HG03159 (cell line): ENCODE measurements around the gene SERPINB10.
"Not testable (repeated sequence)": the region's sequence is repeated elsewhere in the genome, so short reads cannot be mapped to it uniquely, and the experiment has no call there.

Experiments
- ATAC-seq: cut with Tn5 transposase; IDR thresholded peaks from one replicate; pipeline ENCODE4 v1.9.1; 2021; ENCODE audit warnings: mild to moderate bottlenecking, moderate library complexity; ENCODE audit not compliant: unreplicated experiment

Gene SERPINB10

DNA sequence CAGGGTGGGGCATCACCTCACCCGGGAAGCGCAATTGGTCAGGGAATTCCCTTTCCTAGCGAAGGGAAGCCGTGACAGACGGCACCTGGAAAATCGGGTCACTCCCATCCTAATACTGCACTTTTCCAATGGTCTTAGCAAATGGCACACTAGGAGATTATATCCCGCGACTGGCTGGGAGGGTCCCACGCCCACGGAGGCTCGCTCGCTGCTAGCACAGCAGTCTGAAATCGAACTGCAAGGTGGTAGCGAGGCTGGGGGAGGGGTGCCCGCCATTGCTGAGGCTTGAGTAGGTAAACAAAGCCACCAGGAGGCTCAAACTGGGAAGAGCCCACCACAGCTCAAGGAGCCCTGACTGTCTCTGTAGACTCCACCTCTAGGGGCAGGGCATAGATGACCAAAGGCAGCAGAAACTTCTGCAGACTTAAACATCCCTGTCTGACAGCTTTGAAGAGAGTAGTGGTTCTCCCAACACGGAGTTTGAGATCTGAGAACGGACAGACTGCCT, 32.8 kb downstream of the SERPINB10 start:
- ATAC-seq, result not testable (repeated sequence)

DNA sequence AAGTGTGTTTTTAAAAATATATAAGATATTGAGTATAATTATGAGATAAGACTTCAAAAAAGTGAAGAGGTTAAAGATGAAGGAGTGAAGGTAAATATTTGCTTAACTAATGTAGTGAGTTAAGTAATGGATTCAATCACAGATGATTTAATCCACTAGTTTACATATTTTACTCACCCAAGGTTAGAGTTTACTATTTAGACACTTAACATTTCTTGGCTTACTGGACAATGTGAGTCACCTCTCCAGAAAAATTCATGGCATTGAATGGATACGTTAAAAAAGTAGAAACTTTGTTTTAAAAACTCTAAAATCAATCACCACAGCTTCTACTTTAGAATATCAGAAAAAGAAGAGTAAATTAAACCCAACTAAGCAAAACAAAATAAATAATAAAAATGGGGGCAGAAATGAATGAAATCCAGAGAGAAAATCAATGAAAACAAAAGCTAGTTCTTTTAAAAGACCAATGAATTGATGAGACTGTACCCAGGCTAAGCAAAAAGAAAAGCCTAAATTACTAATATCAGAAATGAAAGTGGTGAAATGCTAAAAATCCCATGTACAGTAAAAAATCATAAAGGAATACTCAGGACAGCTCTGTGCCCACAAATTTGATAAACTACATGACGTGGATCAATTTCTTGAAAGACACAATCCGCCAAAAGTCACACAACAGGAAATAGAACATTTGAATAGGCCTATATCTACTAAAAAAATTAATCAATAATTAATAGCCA, 39.5 kb downstream of the SERPINB10 start:
- no peak for ATAC-seq

DNA sequence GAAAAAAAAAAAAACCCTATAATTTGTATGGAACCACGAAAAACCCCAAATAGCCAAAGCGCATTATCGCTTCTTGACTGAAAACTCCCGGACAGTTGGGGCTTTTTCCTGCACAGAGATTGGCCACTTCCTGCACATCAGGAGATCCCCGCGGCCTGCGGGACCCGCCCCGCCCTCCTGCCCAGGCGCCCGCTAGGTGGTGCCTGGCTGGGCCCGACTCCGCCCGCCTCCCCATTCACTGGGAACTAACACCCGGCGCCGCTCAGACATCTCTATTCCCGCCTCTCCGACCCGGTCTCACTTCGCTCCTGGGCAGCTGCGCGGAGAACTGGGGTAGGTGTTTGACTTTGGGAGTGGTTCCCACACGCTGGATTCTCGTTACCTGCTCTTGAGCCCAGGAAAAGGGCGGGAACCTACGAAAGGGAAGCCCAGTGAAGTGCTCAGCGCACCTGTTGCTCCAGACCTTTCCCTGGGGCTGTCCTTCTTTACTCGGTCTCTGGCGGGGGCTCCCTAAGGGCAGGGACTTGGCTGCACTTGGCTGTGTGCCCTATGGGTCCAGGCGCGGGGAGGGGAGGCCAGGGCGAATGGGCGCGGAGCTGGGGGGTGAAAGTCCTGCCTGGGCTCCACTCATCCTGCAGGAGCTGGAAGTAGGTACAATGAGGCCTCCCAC, 41.4 kb downstream of the SERPINB10 start, which contains the start of gene HMSD:
HMSD (plus strand) TSS at position 234 of the 670 bp plus-strand sequence. CDS start 4,155 bp downstream, outside the sequence.
- peak; percentile 89 for ATAC-seq

DNA sequence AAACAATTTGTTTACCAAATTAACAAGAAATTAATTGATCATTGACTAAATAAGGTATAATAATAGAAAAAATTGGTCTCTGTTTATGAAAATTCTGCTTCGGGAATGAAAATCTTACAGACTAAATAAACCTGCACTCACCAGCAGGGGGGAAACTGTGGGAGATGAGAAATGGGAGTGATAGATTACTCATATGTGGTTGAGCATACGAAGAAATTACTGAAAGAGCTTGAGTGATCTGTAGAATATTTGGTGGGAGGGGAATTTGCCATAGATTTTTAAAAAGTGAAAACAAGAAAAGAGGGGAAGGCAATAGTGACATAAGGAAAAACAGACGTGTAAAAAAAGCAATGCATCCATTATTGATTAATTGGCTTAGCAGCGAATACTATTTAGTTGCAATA, 43.5 kb downstream of the SERPINB10 start:
- ATAC-seq, result peak; percentile 49

DNA sequence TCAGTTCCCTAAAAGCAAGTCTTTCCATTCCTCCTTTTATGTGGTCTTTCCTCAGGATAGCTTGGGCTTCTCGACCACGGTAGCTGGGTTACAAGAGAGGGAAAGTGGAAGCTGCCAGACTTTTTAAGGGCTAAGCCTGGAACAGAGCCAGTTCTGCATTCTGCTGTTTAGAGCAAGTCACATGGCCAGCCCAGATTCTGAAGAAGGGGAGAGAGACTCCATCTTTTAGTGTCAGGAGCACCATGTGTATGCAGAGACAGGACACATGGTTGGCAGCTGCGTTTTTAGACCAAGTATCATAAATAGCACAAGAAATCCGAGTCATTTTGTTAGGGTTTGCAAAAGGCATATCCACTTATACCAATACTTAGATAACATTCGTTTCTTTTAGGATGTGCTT, 46.1 kb downstream of the SERPINB10 start:
- no peak for ATAC-seq

GRCh38 chr18:63956755-63957154, 49.0 kb downstream of the SERPINB10 start:
- no peak for ATAC-seq

GRCh38 chr18:63960891-63961290, 53.1 kb downstream of the SERPINB10 start:
- ATAC-seq, result no peak

DNA sequence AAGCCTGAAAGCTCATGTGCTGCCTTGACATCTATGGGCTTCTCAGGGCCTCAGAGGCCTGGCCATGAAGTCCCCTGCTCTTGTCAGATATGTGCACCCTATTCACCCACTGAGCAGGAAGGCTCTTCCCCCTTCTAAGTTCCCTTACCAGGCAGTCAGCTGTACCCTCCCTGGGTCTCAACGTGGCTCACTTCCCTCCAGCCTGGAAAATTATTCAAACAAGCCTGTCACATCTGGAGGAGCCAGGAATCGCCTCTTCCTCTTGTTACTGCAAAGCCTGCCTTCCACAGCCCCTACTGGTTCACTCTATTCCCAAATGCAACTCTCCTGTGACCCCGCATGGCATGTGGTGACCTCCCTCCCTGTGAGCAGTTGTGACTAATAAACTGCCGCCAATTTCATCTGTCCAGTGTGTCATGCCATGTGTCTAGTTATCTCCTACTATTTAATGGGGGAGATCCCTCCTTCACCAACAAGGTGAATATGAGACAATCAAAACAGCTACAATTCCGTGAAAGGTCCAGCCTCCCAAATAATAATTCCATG, 53.8 kb downstream of the SERPINB10 start:
- ATAC-seq, result no peak

DNA sequence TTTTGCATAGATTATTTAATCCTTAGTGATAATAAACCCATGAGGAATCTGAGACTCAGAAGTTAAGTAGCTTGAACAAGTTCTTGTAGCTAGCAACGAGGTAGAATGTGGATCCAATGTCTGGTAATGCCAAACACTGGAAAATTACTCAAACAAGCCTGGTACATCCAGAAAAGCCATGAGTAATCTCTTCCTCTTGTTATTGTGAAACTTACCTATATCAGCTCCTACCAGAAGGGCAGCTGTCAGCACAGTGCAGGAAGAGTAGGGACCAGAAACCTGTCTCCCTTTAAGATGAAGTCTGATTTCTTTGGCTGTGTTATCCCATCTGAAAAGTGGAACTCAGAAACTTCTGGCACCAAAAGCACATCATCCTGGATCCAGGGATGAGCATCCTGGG, 54.4 kb downstream of the SERPINB10 start:
- ATAC-seq, result no peak

GRCh38 chr18:63963615-63964256, 56.0 kb downstream of the SERPINB10 start:
- ATAC-seq, result peak; percentile 88

DNA sequence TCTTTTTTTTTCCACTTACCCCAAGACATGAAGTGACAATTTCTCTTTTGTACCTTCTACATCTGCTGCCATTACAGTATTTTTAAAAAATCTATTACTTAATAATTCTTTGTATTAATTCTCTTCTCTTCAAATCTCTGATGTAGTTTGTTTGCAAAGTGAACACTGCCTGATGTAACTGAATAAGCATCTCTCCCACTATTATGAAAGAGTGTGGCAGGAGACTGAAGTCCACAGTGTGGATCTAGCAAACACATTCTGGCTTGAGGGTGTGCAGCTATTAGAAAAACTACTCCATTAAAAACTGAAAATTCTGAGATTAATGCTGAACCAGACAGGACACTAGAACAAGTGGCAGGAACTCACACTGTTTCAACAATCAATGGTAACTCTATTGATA, 57.1 kb downstream of the SERPINB10 start:
- no peak for ATAC-seq

DNA sequence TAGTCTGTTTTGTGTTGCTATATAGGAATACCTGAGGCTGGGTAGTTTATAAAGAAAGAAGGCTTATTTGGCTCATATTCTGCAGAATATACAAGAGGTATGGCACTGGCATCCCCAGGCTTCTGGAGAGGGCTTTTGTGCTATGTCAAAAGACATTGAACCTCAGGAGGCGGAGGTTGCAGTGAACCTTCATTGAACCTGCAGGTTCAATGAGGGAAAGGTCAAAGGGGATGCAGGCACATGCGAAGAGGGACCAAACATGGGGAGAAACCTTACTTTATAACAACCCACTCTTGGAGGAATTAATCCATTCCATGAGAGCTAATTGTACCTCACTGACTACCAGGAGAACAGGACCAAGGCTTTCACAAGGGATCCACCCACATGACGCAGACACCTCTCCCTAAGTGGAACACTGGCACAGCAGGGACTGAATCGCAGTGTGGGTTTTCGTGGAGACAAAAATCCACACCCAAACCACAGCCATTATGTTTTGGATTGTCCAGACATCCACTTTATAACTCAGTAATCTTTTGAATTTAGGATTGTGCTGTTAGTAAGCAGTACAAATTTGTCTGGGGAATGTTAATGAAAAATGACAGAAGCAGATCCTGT, 58.1 kb downstream of the SERPINB10 start:
- no peak for ATAC-seq

- peak; percentile 91 for ATAC-seq
These were observed 62.4 kb downstream of the SERPINB10 start, which contains the start of gene SERPINB8 for GRCh38 chr18:63969942-63970808. Gene SERPINB8 (plus strand): TSS chr18:63970081. CDS start chr18:63978309, 8,228 bp downstream.

DNA sequence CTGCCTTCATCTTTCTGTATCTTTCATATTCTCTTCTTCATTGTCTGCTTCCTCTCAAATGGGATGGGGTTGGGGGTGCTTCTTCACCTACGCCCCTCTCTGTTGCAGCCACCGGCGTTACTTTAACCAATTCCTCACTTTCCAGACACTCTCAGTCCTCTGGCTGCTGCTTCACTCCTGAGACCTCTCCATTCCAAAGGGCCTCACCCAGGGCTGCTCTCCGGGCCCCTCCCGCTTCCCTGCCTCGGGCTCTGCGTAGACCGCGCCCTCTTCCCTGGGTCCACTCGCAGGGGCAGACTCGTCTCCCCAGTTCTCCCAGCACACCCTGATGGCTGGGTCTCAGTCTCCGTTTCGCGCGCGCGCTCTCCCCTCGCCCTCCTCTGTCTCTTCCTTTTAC, 63.0 kb downstream of the SERPINB10 start:
- ATAC-seq, result peak; percentile 0

- ATAC-seq, result no peak
These were observed 63.7 kb downstream of the SERPINB10 start for GRCh38 chr18:63971320-63972001.

- no peak for ATAC-seq
These were observed 64.2 kb downstream of the SERPINB10 start for GRCh38 chr18:63972002-63972376.

- no peak for ATAC-seq
These were observed 67.2 kb downstream of the SERPINB10 start for GRCh38 chr18:63974991-63975390.

GRCh38 chr18:63975628-63976027, 67.9 kb downstream of the SERPINB10 start:
- ATAC-seq, result no peak

DNA sequence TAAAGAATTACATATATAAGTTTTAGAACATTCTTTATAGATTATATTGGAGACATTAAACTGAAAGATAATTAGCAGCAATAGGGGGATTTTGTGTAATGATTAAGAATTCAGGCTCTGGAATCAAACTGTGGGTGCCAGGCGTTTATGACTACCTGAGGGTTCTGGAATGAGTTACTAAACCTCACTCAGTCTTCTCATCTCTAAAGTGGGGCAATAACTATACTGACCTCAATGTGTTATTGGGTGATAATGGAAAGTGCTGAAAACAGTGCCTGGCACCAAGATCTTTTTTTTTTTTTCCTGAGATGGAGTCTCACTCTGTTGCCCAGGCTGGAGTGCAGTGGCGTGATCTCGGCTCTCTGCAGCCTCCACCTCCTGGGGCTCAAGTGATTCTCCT, 69.3 kb downstream of the SERPINB10 start:
- no peak for ATAC-seq
